ENCODE measurements around the gene SPATA31C1.
"Not testable (repeated sequence)": the region's sequence is repeated elsewhere in the genome, so short reads cannot be mapped to it uniquely, and the experiment has no call there.

Gene SPATA31C1

DNA sequence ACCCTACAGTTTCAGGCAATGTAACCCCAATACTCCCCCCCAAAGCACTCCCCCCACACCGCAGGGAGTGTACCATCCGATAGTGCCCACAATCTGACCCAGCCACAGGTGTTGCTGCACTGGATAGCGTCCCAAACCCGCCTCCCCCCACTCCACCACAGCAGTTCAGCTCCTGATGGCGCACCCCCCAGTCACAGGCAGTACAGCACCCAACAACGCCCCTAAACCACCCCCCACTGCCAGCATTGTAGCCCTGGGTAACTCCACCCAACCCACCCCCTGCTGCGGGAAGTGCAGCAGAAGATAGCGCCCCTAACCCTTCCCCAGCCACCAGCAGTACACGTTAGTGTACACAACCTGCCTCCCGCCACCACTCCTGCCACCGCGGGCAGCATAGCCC lies 20.6 kb downstream of the SPATA31C1 start:
- DNase-seq (ENCODE audit: low spot score), result not testable (repeated sequence)

DNA sequence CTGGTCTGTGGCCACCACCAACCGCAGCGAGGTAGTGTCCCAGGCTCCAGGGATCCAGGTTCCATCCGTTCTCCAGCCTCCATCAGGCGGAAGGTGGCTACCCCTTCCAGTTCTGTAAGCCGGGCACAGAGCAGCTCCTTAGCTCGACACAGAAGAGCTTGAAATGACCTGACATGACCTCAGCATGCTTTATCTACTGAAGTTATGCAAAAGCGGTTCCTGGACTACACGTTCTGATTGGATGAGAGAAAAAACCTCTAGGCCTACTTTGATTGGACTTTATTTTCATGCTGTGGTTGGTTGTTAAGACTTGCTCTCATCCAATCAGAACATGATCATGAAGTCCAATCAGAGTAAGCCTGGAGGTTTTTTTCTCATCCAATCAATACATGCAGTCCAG lies 21.3 kb downstream of the SPATA31C1 start:
- DNase-seq (ENCODE audit: low spot score), result not testable (repeated sequence)

DNA sequence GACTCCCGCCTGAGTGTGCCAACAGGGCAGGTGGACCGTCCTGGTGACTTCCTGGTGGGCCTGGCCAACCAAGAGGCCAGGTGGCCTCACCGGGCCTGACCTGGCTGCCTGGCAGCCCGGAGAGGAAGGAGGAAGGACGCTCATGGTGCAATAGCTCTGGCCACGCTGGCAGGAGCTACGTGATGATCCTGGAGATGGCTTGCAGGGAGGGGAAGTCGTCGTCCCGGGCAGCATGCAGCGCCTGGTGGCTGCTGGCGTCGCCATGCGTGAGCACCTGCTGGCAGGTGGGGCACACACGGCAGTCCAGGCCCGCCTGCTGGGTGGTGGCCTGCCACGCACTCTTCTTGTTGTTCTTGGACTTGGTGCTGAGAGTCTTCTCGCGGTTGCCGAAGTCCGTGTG lies 26.3 kb downstream of the SPATA31C1 start:
- no peak for DNase-seq (ENCODE audit: low spot score)

DNA sequence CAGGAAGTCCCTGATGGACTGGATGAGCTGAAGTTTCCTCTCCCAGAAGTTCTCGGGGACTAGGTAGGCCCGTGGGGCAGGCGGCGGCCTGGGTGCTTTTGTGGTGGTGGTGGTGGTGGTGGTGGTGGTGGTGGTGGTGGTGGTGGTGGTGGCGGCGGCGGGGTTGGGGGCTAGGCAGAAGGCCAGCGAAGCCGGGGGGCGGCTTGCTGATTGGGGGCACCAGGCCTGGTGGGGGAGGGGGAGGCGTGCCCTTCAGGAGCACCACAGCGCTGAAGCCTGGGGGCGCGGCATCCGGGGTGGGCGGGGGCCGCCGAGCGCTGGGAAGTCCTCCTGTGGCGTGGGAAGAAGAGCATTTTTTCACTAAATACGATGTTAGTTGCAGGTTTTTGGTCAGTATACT lies 26.9 kb downstream of the SPATA31C1 start:
- no peak for DNase-seq (ENCODE audit: low spot score)

DNA sequence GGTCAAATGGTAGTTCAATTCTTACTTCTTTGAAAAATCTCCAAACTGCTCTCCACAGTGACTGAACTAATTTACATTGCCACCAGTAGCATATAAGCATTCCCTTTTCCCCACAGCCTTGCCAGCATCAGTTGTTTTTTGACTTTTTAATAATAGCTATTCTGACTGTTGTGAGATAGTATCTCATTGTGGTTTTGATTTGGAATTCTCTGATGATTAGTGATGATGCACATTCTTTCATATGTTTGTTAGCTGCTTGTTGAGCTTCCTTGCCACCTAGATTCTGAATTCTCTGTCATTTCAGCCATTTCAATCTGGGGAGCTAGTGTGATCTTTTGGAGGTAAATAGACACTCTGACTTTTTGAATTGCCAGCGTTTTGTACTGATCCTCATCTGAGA lies 32.5 kb downstream of the SPATA31C1 start:
- DNase-seq (ENCODE audit: low spot score), result no peak

- no peak for DNase-seq (ENCODE audit: low spot score)
Measured at GRCh38 chr9:87950765-87951488, 33.2 kb downstream of the SPATA31C1 start.

DNA sequence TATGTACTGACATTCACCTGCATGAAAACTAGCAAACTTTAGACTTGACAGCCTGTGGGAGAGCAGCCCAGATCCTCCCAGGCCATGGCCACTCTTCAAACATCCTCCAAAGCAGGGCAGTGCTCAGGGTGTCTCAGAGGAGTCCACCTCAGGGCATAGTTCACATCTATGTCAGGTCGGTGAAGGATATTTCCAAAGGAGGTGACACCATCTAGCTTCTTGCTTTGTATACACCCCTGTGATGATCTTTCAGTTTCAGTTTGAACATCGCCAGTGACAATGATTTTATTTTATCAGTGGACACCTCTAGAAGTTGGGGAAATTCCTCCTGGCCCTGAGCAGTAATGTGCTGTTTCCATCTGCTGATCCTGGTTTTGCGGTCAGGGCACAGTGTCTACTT lies 36.5 kb downstream of the SPATA31C1 start:
- DNase-seq (ENCODE audit: low spot score), result no peak

DNA sequence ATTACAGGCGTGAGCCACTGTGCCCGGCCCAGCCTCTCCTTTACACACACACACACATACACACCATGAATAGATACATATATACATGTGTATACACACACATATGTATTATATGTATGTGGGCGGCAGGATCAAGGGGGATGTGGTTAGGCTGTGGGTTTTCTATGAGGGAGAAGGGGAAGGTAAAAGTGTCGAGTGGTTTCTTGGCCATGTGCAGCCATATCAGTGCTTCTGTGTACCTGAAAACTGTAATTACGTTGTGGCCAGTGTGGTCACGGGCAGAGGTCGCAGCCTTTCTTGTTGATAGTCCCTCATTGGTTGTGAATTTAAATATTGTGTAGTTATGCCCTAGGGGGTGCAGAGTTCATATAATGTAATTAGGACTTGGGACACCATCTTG lies 40.1 kb downstream of the SPATA31C1 start:
- no peak for DNase-seq (ENCODE audit: low spot score)

- no peak for DNase-seq (ENCODE audit: low spot score)
Measured at GRCh38 chr9:87958591-87958990, 40.8 kb downstream of the SPATA31C1 start.

GRCh38 chr9:87959916-87960581 lies 42.3 kb downstream of the SPATA31C1 start:
- DNase-seq (ENCODE audit: low spot score), result no peak

- DNase-seq (ENCODE audit: low spot score), result no peak
Measured at GRCh38 chr9:87963770-87964169, 46.0 kb downstream of the SPATA31C1 start.

- DNase-seq (ENCODE audit: low spot score), result no peak
Measured at GRCh38 chr9:87964826-87965225, 47.1 kb downstream of the SPATA31C1 start.

DNA sequence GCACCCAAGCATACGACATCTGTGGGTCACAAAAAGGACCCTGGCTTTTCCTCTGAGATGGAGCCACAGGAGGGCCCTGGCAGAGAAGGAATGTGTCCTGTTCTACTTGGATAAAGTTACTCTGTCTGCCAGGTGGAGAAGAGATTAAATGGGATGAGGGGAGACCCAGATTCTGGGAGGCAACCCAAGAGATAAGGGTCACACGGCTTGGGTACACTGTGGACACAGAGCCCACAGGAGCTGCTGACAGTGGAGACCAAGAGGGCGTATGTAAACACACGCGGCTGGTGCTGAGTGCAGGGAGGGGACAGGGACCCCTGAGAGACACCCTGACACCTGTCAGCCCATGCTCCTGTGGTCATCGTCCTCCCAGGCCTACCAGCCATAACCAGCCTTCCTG lies 50.4 kb downstream of the SPATA31C1 start:
- no peak for DNase-seq (ENCODE audit: low spot score)

DNA sequence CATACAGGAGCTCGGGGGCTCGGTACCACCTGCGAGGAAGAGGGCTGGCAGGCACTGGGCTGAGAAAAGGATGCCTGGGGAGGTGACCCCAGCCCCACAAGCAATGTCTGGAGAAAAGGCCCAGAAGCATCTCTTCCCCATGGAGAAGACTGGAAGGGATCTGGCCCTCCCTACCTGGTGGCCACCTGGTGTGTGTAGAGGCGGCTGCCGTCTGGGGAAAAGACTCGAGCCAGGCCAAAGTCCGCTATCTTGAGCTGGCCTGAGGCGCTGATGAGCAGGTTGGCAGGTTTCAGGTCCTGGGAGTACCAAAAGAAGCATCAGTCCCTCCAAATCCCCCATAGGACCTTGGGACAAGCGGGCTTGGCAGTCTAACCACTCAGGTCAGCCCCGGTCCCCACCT lies 52.8 kb downstream of the SPATA31C1 start:
- DNase-seq (ENCODE audit: low spot score), result no peak

DNA sequence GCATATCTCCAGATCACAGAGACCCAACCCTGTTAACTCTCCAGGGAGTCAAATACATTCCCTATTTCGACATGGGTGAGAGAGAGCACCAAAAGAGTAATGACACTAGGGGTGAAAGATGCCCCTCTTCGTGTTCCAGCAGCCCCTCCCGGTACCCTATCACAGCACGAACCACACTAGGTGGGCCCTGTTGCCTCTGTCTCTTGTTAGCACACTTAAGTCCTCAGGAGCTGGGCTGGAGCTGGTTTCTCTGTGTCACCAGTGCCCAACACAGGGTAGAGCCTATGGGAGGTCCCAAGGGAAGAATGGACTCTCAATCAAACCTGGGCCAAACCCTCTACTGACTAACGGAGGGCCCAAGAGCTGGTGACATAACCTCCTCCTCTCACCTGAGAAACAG lies 55.4 kb downstream of the SPATA31C1 start:
- no peak for DNase-seq (ENCODE audit: low spot score)
